ENCODE measurements around the gene ESYT1. TPM values are rescaled to one million over a fixed set of nuclear protein-coding genes. Genes with fewer than 3 reads are reported as not detected.

The ESYT1 gene
- total and polyA plus RNA-seq, 2 donors (not counting 3 experiments of a cell fraction or from before 2014, with no cell fraction given) = 161 to 234 TPM

DNA sequence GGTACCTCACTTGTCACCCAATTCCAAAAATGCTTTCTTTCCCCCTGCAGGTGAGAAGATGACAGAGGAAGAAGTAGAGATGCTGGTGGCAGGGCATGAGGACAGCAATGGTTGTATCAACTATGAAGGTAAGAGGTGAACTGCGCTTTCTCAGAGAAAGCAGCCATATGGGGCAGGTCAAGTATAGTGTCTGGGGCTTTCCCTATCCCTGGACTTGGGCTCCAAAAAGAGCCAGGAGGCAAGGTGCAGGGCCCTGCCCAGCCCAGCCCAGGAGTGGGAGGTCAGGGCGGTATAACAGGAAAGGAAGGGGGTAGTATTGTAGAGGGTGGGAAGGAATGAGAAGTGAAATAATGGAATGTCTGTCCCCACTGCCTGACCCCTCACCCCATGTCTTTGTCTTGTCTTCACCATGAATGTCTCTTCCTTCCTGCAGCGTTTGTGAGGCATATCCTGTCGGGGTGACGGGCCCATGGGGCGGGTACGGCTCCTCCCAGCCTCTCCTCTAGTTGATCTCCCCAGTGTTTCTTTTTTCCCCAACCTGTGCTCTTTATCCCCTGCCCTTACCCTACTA is 32.2 kb downstream of the ESYT1 start:
- peak; percentile 97 for FAIRE-seq
- H3K9ac ChIP-seq (replicated peaks; ENCODE audit: extremely low read depth, insufficient read depth, low read length) = peak overlapping the region; percentile 96

More for the DNA sequence above, 32.2 kb downstream of the ESYT1 start:
- CTCF ChIA-PET = interaction anchor here (1.7 to 3.3 kb wide), 5 partner anchors 29 to 42 kb away, joined by 5 to 17 read pairs (median 15); partner anchors contain the start of genes ESYT1, SMARCC2 and ZC3H10
- Histone ChIP-seq H3K4me1 (ENCODE audit: control insufficient read depth, extremely low read depth, insufficient read depth, low read length) (peaks cover 22% of the 10 kb centered on the region), H3K9me3 (replicated peaks; ENCODE audit: control insufficient read depth, insufficient read depth, low read length) (no peaks in the 10 kb centered on the region), H3K79me2 (ENCODE audit: control insufficient read depth, insufficient read depth, low read length) (peaks cover 33% of the 10 kb centered on the region), H3K27me3 (ENCODE audit: control insufficient read depth in 2 of 2, insufficient read depth in 2 of 2, low read length in 2 of 2) (no peaks in the 10 kb centered on the region), H3K4me3 (replicated peaks in 1 of 3; ENCODE audit: insufficient read depth in 1 of 3, low read depth in 1 of 3, low read length in 3 of 3) (peak overlapping the region; percentile 78 to 98 (median 91)), H3K27ac (ENCODE audit: insufficient read depth, low read depth, low read length) (peak overlapping the region; percentile 87), H3K4me2 (ENCODE audit: insufficient read depth, low read length) (peak overlapping the region; percentile 96), H4K20me1 (replicated peaks; ENCODE audit: control insufficient read depth, extremely low read depth, insufficient read depth, low read length) (no peaks in the 10 kb centered on the region), H3K9me1 (replicated peaks; ENCODE audit: control insufficient read depth, extremely low read depth, insufficient read depth, low read length) (no peaks in the 10 kb centered on the region), H2AFZ (ENCODE audit: low read depth, low read length) (no peak overlapping the region), H3K36me3 (ENCODE audit: control insufficient read depth in 2 of 2, extremely low read depth in 1 of 2, insufficient read depth in 2 of 2, low read length in 2 of 2) (peaks cover 18 to 39% of the 10 kb centered on the region in 2 experiments)
- intact Hi-C loops (cut with micrococcal nuclease) = loop anchor here (1.0 kb wide), 2 partner anchors 34 to 41 kb away; no protein-coding TSS in a partner anchor
- POLR2A ChIA-PET = interaction anchor here (1.4 to 3.9 kb wide), 3 partner anchors 17 to 33 kb away, joined by 4 to 23 read pairs (median 13); partner anchors contain the start of genes ESYT1 and SMARCC2
- DNase-seq (ENCODE audit: low read depth, low spot score) = peak; percentile 72
- dilution Hi-C loops (cut with MboI; ENCODE audit: extremely low pct_ligation_motif_present, low sequenced_read_pairs) = no loop called here
- no TSS peak for BruUV-seq (replicated peaks)
- TF ChIP-seq POLR2AphosphoS5 (IDR thresholded peaks at IDR 0.05; ENCODE audit: insufficient read depth, low read depth, low read length) (peak; percentile 96), MYC (IDR thresholded peaks at IDR 0.05; ENCODE audit: low read depth, low read length) (no peak), POLR2A (IDR thresholded peaks at IDR 0.05; ENCODE audit: low read depth, low read length) (peak; percentile 88), FOS (IDR thresholded peaks at IDR 0.05; ENCODE audit: borderline replicate concordance, insufficient read depth, low read length) (peak; percentile 86), GATA2 (IDR thresholded peaks at IDR 0.05; ENCODE audit: insufficient read depth, insufficient read length, low read depth, low read length) (no peak), EZH2 (IDR thresholded peaks at IDR 0.05; ENCODE audit: borderline replicate concordance, low read depth, low read length, severe bottlenecking) (no peak), JUN (IDR thresholded peaks at IDR 0.05; ENCODE audit: borderline replicate concordance, insufficient read depth, insufficient read length, low read depth) (peak; percentile 65)
- TF ChIP-seq, protein P1, sequence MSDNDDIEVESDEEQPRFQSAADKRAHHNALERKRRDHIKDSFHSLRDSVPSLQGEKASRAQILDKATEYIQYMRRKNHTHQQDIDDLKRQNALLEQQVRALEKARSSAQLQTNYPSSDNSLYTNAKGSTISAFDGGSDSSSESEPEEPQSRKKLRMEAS (IDR thresholded peaks at IDR 0.05; ENCODE audit: insufficient read depth, insufficient read length) = no peak
- TF ChIP-seq, protein P2, sequence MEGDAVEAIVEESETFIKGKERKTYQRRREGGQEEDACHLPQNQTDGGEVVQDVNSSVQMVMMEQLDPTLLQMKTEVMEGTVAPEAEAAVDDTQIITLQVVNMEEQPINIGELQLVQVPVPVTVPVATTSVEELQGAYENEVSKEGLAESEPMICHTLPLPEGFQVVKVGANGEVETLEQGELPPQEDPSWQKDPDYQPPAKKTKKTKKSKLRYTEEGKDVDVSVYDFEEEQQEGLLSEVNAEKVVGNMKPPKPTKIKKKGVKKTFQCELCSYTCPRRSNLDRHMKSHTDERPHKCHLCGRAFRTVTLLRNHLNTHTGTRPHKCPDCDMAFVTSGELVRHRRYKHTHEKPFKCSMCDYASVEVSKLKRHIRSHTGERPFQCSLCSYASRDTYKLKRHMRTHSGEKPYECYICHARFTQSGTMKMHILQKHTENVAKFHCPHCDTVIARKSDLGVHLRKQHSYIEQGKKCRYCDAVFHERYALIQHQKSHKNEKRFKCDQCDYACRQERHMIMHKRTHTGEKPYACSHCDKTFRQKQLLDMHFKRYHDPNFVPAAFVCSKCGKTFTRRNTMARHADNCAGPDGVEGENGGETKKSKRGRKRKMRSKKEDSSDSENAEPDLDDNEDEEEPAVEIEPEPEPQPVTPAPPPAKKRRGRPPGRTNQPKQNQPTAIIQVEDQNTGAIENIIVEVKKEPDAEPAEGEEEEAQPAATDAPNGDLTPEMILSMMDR (IDR thresholded peaks at IDR 0.05; ENCODE audit: extremely low read depth in 1 of 2, insufficient read depth in 1 of 2, low read depth in 1 of 2, low read length in 2 of 2) = no peak
